Fibroblast of skin of right biceps (primary cell): ENCODE data around the gene SPSB3.
"Not testable (repeated sequence)": the region's sequence is repeated elsewhere in the genome, so short reads cannot be mapped to it uniquely, and the experiment has no call there.

ENCODE experiments used
- DNase-seq: peaks from one replicate; pipeline ENCODE4 v3.0.0-alpha.2; 2013

SPSB3 gene

GRCh38 chr16:1734816-1735215, 47.6 kb downstream of the SPSB3 start:
- DNase-seq: no peak

GRCh38 chr16:1734123-1734522, 48.2 kb downstream of the SPSB3 start:
- DNase-seq: no peak

- DNase-seq: not testable (repeated sequence)
These were observed 49.8 kb downstream of the SPSB3 start for GRCh38 chr16:1732551-1732987.

- no peak for DNase-seq
These were observed 50.3 kb downstream of the SPSB3 start for GRCh38 chr16:1732071-1732470.

- DNase-seq: no peak
These were observed 50.8 kb downstream of the SPSB3 start for GRCh38 chr16:1731603-1732002.

GRCh38 chr16:1731073-1731472, 51.3 kb downstream of the SPSB3 start:
- no peak for DNase-seq

GRCh38 chr16:1729445-1729844, 52.9 kb downstream of the SPSB3 start:
- no peak for DNase-seq

GRCh38 chr16:1729026-1729425, 53.3 kb downstream of the SPSB3 start:
- no peak for DNase-seq

GRCh38 chr16:1727651-1728624, 54.4 kb downstream of the SPSB3 start:
- DNase-seq: no peak
